NK-92 treated with Interleukin-12 subunit alpha and Interleukin-12 subunit beta, amount 100 ng/mL, for 24 hours (cell line): ENCODE data around the gene PNPT1.
"Not testable (repeated sequence)": the region's sequence is repeated elsewhere in the genome, so short reads cannot be mapped to it uniquely, and the experiment has no call there.

ENCODE experiments used
- DNase-seq: peaks from one replicate; lab custom pipeline; 2025; lab: John Stamatoyannopoulos, UW

Gene PNPT1

DNA sequence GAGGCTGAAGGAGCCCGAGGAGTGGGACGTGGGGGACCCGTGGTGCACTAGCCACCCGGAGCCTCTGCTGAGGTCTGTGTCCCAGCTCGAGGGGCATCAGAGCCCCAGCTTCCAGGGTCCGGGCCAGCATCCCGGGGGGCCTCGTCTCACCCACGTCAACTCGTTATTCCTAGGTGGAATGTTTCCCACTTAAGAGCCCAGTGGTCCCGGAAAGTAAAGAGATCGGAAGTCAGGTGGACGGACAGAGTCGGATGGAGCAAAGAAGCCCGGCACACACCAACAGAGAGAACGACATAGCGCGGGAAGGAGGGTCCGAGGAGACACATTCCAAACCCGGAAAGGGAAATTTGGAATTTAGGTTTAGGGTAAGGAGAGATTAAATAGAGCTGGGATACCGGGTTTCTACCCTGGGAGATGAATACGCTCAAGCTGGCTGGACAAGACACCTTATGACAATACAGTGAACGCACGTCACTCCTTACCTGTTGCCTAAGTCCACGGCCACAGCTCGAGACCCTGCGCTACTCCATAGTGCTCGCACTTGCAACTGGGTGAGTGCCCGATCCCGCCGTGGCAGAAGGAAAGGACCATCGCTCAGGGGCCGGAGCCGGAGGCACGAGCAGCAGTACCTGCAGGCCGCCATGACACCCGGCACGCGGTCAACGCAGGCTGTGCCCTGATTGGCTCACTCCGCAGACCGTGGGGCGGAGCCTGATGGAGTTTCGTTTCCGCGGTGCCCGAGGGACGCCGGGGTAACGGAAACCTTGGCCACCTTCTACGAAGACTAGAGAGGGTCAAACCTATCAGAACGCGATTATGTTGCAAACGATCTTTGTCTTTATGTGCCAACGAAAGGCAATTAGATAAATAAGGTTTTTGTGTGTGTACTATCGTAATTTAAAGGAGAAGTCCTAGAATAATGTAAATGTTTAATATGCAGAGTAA, at the start of gene PNPT1:
Gene PNPT1, minus strand, starts transcription at position 664 of the 945 bp plus-strand sequence. Its CDS starts 21 bp downstream, at position 643.
- DNase-seq: peak; percentile 84

DNA sequence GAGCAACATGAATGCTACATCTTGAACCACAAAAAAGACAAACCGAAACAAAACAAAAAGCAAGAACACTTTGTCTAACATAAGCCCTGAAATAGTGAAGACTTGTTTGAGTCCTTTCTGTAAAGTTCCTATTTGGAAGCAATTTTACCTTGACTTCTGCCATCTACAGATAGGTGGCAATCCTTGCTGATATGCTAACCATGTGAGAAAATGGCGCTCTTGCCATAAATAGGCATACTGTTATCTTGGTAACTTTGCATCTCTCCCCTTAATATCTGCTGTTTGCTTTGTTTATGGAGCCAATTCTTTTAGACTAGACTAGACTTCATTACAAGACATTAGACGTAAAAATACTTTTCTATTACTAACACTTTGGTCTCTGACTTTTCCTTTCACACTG, 49.4 kb upstream of the PNPT1 start:
- no peak for DNase-seq

DNA sequence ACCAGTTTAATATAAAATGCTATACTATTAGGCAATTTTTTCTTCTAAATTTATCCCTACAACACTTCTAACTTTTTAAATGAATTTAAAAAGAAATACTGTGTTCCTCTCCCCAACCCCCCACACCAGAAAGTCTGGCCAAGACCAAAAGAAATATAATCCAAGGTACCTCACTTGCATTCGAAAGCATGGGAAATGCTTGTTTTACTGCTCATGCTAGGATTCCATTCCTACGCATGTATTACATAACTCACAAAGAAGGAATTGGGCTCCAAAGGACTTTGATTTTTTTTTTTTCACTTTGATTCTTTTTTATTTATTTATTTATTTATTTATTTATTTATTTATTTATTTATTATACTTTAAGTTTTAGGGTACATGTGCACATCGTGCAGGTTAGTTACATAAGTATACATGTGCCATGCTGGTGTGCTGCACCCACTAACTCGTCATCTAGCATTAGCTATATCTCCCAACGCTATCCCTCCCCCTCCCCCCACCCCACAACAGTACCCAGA, 42.4 kb upstream of the PNPT1 start:
- not testable (repeated sequence) for DNase-seq

DNA sequence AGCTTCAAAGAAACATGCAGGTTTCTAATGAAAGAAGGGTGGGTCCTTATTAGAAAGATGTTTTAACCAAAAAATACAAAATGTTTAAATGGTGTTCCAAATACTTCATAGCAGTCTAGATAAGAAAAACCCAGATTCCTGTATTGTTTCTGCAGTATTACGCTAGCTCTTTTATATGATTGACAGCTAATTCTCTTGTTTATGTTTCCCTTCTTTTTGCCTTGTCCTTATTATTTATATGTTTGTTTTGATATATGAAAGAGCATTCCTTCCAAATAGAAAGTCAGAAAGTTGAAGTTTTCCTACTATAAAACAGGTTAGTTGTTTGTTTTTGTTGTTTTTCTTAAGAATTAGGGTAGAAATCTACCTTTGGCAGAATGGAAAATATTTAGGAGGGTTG, 41.1 kb upstream of the PNPT1 start:
- no peak for DNase-seq

DNA sequence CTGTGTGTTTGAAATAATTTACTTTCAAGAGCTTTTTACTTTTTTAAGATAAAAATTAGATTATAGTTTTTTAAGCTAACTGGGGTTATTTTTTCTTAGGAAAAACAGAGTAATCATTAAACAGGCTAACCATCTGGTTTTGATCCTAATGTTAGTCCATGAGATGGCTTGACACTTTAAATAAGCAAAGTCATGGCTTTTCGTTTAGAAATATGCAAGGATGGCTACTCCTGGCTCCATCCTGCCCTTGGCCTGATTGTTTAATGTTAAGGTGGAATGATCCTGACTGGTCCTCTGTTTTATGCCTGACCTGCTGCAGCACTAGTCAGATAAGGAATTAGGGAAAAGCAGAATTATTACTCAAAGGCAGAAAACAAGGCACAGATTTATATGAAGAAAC, 39.7 kb upstream of the PNPT1 start:
- DNase-seq: no peak

DNA sequence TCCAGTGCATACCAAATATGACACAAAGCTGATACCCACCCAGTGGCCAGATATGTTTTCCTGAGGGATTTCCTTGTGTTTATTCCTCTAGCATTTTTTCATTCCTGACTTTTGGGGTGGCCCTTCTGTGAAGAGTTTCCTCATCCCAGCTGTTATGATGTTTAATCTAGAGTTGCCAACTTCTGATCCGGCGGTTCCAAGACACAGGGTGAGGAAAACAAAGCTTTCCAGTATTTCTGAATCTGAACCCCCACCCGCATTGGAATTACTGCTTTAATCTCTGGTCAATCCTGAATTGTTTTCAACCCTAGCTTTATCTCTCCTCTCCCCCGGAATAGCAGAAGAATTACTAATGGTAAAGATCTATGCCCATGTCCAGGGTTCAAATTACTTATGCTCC, 39.2 kb upstream of the PNPT1 start:
- no peak for DNase-seq

DNA sequence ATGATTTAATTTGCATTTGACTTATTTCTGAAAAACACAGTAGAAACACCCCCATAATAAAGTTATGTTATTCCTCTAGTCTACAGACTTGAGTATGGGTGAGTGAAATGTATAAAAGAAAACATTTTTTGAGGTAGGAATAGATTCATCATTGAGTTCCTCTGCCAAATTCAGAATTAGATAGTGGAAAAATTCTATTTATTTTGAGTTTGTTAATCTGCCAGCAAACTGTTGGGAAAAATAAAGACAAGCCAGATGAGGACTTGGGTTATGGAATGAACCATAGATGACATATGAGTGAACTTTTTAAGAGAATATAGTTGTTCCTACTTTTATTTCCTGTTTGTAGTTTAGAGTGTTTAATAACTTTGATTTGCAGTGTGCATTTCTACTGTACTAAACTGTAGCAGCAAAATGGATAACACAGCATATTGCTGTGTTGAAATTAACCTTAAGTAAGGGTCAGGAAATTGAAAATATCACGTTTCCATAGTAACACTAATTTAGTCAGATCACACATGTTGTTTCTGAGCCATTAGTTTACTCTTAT, 35.6 kb upstream of the PNPT1 start:
- DNase-seq: no peak

DNA sequence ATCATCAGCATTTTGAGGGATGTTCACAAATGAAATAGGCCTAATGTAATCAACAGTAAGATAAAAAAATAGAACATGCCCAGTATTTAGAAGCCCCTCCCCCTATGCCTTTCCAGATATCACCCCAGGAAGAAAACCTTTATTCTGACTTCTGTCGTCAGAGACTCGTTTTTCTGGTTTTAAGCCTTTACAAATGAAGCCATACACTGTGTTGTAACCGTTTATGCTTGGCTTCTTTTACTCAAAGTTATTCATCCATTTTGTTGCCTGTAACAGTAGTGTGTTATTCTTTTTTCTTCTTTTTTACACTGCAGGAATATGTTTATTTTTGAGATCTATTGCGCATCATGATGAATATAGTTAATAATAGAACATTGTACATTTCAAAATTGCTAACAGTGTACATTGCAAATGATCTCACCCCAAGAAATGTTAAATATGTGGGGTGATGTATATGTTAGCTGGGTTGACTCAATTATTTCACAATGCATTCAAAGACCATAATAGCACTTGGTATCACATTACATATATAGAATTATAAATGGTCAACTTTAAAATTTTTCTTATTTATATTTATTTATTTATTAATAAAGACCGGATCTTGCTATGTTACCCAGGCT, 28.1 kb upstream of the PNPT1 start:
- no peak for DNase-seq

DNA sequence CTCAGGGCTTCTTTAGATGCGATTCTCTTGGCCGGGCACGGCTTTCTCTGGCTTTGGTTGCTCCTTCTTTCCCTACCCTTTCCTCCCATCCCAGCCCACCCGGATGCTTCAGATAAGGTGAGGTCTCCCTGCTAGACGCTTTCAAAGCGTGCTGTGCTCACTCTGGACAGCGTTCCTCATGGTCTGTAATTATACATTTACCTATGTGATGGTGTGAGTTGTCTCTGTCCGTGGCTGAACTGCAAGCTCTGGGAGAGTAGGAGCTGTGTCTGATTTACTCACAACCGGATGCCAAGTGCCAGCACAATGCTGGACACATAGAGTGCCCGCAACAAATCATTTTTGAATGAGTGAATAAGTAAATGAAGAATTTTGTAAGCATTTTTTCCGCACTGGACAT, 26.8 kb upstream of the PNPT1 start:
- no peak for DNase-seq

DNA sequence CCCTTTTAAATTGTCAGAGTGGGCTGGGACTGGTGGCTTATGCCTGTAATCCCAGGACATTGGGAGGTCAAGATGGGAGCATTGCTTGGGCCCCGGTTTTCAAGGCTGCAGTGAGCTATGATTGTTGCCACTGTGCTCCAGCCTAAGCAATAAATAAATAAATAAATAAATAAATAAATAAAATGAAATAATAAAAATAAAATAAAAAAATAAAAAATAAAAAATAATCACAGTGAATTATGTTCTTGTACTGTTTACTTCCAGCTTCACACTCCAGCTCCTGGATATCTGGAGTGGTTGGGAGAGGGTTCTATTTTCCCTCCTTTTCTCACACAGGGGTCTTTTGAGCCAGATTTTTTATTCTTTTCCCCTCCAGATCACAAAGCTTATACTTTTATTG, 26.2 kb upstream of the PNPT1 start:
- DNase-seq: no peak

DNA sequence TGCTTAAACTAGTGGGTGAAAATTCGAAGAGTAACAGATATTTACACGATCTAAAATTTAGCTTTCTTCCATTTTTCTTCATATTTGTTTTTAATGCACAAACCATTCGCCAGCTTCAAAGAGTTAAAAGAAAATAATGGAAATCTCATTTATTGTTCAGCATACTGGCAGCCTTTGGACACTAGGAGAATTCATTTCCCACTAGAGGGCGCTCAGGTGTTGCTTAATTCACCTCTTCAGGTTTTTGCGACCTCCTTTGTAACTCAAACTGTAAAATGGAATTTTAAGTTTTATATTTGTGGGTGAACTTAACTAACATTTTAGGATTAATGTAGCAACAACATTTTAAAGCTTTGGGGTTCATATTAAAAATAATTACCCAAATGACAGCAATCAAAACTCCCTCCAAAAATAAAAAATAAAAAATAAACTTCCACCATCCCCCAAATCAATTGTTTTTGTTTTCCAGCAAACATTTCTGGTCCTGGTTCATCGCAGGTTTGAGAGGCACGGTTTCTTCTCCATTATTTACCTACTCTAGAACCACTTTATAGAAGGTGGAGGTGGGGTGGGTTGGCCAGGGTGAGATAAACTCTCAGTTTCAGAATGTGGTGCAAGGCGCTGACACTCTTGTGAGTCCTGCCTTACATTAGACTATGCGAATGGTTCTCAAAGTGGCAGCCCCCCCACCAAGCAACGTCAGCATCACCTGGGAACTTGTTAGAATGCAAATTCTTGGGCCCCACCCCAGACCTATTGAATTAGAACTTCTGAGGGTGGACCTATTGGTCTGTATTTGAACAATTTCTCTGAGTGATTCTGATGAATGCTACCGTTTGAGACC, 24.7 kb upstream of the PNPT1 start:
- DNase-seq: peak; percentile 6

DNA sequence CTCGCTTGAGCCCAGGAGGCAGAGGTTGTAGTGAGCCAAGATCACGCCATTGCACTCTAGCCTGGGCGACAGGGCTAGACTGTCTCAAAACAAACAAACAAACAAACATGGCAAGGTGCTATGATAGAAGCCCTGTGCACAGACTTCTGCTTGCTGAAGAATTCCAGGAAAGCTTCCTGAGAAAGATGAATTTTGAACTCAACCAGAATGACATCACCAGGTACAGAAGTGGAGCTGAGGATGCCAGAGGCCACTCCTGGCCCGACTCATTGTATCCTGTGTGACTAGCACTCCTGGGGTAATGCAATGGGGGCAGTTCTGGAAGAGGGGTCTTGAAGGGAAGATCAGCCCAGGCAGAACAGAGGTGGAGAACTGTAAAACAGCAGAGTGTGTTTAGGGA, 22.0 kb upstream of the PNPT1 start:
- DNase-seq: no peak

DNA sequence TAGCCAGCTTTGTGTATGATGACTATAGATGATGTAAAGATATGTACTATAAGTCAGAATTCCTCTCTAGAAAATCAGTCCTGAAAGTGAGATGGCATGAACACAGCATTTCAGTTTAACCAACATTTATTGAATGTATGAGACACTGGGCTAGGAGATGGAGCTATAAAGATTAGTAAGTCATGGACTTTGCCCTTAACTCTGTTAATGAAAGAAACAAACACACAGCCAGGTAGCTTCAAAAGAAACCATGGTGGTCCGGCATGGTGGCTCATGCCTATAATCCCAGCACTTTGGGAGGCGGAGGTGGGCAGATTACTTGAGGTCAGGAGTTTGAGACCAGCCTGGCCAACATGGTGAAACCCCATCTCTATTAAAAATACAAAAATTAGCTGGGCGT, 21.5 kb upstream of the PNPT1 start:
- DNase-seq: not testable (repeated sequence)

DNA sequence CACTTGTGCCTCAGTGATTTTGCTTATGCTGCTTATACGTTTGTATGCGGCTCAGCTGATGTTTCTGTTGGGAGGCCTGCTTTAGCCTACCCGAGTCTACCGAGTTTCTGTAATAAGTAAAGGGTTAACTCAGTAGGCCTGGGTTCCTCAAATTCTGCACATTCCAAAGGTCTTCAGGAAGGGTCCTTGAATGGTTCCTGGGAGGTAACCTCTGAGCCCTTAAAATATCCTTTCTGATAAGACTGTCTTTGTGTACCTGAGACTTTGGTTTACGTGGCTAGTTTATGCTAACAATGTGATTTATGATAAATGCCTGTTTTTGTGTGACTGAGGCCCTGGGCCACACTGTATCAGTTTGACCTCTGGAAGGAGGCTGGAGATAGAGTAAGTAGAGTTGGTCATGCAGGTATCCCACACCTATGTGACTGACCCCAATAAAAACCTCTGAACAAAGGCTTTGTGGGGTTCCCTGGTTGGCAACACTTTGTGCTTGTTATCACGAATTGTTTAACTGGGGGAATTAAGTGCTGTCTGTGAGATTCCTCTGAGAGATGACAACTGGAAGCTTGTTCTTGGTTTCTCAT, 18.9 kb upstream of the PNPT1 start:
- DNase-seq: no peak

DNA sequence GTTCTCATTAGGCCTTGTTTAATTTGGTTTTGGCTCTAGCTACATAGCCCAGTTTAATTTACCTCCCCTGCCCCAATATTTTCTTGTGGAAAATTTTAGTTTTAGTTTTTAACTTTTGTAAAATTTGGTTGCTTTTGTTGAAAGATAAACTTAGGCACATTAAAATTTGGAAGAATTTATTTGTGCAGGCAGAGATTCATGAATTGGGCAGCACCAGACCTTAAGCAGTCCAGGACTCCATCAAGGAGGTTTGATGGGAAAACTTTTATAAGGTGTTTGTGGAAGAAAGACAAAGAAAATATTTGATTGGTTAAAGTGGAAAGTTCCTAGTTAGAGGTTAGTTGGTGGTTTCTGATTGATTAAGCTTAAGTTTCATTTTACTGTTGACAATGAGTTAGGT, 16.4 kb upstream of the PNPT1 start:
- DNase-seq: no peak

DNA sequence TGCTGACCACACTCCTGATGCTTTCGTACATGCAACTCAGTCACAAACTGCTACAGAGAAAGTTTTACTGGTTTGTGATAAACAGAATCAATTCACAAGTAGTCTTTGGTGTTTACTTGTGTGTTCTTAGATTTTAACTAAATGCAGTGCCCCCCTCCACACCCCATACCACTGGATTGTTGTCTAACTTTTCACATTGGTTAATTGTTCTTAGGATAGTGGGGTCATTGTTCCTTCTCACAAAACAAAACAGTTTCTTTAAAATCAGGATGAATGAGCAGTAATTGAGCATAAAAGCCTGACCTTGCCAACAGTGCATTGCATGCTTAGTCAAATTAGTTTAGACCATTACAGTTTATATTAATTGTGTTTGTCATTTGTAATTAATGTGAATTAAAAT, 14.1 kb upstream of the PNPT1 start:
- no peak for DNase-seq

DNA sequence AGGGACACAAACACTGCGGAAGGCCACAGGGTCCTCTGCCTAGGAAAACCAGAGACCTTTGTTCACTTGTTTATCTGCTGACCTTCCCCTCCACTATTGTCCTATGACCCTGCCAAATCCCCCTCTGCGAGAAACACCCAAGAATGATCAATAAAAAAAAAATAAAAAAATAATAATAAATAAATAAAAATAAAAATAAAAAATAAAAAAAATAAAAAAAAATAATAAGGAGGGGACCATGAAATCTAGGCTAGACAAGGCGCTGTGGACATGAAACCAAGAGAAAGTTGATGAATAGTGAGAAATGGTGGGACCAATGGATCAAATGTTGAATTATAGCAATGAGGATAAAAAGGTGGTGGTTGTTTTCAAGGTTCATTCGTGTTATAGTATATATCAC, 12.6 kb upstream of the PNPT1 start:
- DNase-seq: not testable (repeated sequence)

DNA sequence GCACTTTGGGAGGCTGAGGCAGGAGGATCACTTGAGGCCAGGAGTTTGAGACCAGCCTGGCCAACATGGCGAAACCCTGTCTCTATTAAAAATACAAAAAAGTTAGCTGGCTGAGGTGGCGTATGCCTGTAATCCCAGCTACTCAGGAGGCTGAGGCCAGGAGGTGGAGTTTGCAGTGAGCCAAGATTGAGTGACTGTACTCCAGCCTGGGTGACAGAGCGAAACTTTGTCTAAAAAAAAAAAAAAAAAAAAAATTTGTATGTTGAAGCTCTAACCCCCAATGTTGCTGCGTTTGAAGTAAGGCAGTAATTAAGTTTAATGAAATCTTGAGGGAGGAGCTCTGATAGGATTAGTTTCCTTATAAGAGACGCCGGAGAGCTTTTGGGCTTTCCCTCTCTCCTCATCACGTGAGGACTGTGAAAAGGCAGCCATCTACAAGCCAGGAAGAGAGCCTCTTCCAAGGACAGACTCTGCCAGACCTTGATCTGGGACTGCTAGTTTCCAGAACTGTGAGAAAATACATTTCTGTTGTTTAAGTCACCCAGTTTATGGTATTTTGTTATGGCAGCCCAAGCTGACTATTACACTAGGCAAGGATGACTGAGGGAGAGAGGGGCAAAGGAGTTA, 11.5 kb upstream of the PNPT1 start:
- no peak for DNase-seq

DNA sequence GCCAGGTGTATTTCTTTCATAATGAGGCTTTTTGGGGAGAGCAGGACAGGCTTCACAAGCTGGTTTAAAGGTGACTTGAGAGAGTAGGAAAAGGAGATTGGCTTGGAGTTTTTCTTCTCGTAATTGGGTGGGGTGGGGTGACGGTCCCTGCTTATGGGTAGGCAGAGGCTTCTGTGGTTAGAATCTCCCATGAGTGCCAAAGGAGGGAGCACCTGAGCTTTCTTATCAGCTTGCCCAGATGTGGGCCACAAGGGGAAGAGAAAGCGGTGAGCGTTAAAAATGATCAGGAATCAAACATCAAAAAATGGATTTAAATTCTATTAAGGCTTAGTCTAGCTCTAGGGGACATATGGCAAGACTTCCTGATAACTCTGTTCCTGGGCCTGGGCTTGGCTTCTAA, 9.7 kb upstream of the PNPT1 start:
- no peak for DNase-seq

DNA sequence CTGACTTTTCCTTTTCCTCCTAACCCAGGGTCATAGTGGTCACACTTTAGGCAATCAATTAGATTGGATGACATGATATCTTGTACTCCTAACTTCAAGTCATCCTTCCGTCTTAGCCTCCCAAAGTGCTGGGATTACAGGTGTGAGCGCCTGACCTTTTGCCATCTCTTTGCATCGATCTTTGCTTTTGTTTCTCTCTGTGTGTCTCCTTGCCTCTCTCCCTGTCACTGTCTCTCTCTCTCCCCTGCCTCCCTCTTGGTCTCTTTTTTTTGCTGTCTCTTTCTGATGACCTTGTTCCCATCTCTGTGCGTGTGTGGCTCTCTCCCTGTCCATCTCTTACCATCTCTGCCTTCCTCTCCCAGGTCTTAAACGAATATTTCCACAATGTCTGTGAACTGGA, 904 bp downstream of the PNPT1 start:
- not testable (repeated sequence) for DNase-seq

DNA sequence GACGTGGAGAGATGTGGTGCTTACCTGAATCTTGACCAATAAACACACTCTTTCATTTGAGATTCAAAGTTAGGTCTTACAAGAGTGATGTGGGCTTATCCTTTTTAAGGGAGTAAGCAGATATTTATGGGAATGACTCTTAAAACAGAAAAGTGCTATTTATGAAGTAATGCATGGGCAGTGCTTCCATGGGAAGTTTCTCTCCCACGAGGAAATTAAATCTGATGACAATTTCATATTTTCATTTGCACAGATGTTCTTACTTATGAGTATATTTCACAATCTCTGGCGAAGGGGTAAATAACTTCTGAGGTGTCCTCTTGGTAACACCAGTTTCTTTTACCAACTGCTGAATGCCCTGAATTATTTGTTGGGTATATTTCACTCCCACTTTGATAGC, 21.0 kb downstream of the PNPT1 start:
- DNase-seq: no peak
